Lower leg skin (tissue), 3 donors: Measurements from ENCODE around the gene TIMP2.

Experiments
- CTCF ChIP-seq, 3 donors: fragments of 450-650 bp; IDR thresholded peaks; one replicate each; pipeline ENCODE4 v1.5.1; 2016; ENCODE audit warnings: antibody characterized with exemption in 3 of 3, mild to moderate bottlenecking in 3 of 3, moderate library complexity in 2 of 3
- POLR2A ChIP-seq, 2 donors: fragments of 450-650 bp; IDR thresholded peaks; one replicate each; pipeline ENCODE4 v1.6.1; 2016 to 2017; ENCODE audit warnings: antibody characterized with exemption in 2 of 2, mild to moderate bottlenecking in 1 of 2, moderate library complexity in 1 of 2

- TF ChIP-seq POLR2A (IDR thresholded peaks at IDR 0.05) = no peak
- TF ChIP-seq CTCF (IDR thresholded peaks at IDR 0.05) = no peak
These were observed 56.8 kb downstream of the TIMP2 start for GRCh38 chr17:78868391-78868790.
